SK-N-SH (cell line): Measurements from ENCODE around the gene VWA3B. TPM values are rescaled to one million over a fixed set of nuclear protein-coding genes. Genes with fewer than 3 reads are reported as not detected.
"Not testable (repeated sequence)": the region's sequence is repeated elsewhere in the genome, so short reads cannot be mapped to it uniquely, and the experiment has no call there.

Experiments used
- CTCF ChIA-PET: fragments of 300-600, 350-600 bp; formaldehyde crosslinking; extraction: SDS; loops from one replicate; lab custom pipeline; 2021; lab: Yijun Ruan, JAX
- POLR2A ChIA-PET: fragments of 350-600 bp; sonication (Branson Sonifier 250); formaldehyde crosslinking; extraction: SDS; loops from one replicate; lab custom pipeline; 2020; ENCODE audit warnings: antibody characterized with exemption, inconsistent platforms; lab: Yijun Ruan, JAX
- DNase-seq: peaks from one replicate; pipeline ENCODE4 v3.0.0; 2012
- H2AFZ ChIP-seq: fragments of 200-600 bp; sonication (generic); 2 replicates; pipeline ENCODE4 v1.8.1; 2016; ENCODE audit warnings: antibody characterized with exemption, mild to moderate bottlenecking, low read depth
- H3F3A ChIP-seq: fragments of 200-600 bp; sonication (generic); replicated peaks from 2 replicates; pipeline ENCODE3; 2016; ENCODE audit warnings: antibody characterized with exemption, mild to moderate bottlenecking; ENCODE audit not compliant: insufficient read depth
- H3K27ac ChIP-seq, 2 experiments: fragments of 200-500 bp in 1 of 2; fragments of 200-600 bp in 1 of 2; sonication (Bioruptor generic) in 1 of 2; sonication (generic), shearing (Covaris generic) in 1 of 2; 2 replicates each; pipeline versions ENCODE4 v1.5.1 to v1.6.1; 2014 to 2016; ENCODE audit warnings: low read depth in 2 of 2, inconsistent platforms in 1 of 2, low read length in 1 of 2, mild to moderate bottlenecking in 1 of 2, mixed read lengths in 1 of 2
- H3K27me3 ChIP-seq: fragments of 200-600 bp; sonication (generic), shearing (Covaris generic); 2 replicates; pipeline ENCODE4 v1.6.1; 2016; ENCODE audit warnings: mixed run types; ENCODE audit not compliant: insufficient read depth
- H3K36me3 ChIP-seq, 2 experiments: fragments of 200-500 bp in 1 of 2; fragments of 200-600 bp in 1 of 2; sonication (Bioruptor generic) in 1 of 2; sonication (generic) in 1 of 2; replicated peaks in 1 of 2; 2 replicates each; pipeline versions ENCODE3 to v1.5.1; 2014 to 2016; ENCODE audit warnings: low read length in 1 of 2, mild to moderate bottlenecking in 1 of 2; ENCODE audit not compliant: insufficient read depth in 2 of 2, control insufficient read depth in 1 of 2
- H3K4me1 ChIP-seq, 2 experiments: fragments of 200-500 bp in 1 of 2; fragments of 200-600 bp in 1 of 2; sonication (Bioruptor generic) in 1 of 2; sonication (generic), shearing (Covaris generic) in 1 of 2; 2 replicates each; pipeline versions ENCODE4 v1.5.1 to v1.6.1; 2014 to 2016; ENCODE audit warnings: low read depth in 1 of 2, low read length in 1 of 2, mixed run types in 1 of 2; ENCODE audit not compliant: insufficient read depth in 2 of 2, control insufficient read depth in 1 of 2
- H3K4me2 ChIP-seq: fragments of 200-600 bp; sonication (generic), shearing (Covaris generic); 2 replicates; pipeline ENCODE4 v1.6.1; 2017; ENCODE audit warnings: mixed run types
- H3K4me3 ChIP-seq, 2 experiments: fragments of 200-500 bp in 1 of 2; fragments of 200-600 bp in 1 of 2; sonication (Bioruptor generic) in 1 of 2; sonication (generic), shearing (Covaris generic) in 1 of 2; 2 replicates each; pipeline versions ENCODE4 v1.5.1 to v1.8.1; 2014 to 2016; ENCODE audit warnings: low read depth in 2 of 2, inconsistent platforms in 1 of 2, low read length in 1 of 2, mild to moderate bottlenecking in 1 of 2, mixed read lengths in 1 of 2, moderate library complexity in 1 of 2
- H3K79me2 ChIP-seq: fragments of 200-600 bp; sonication (generic); 2 replicates; pipeline ENCODE4 v1.8.1; 2017; ENCODE audit warnings: mild to moderate bottlenecking; ENCODE audit not compliant: insufficient read depth
- H3K9ac ChIP-seq: fragments of 200-600 bp; sonication (generic); 2 replicates; pipeline ENCODE4 v1.6.1; 2017; ENCODE audit warnings: mixed run types
- H3K9me2 ChIP-seq: fragments of 200-600 bp; sonication (generic); 2 replicates; pipeline ENCODE4 v1.6.1; 2017; ENCODE audit warnings: mixed run types
- H3K9me3 ChIP-seq: fragments of 200-600 bp; sonication (generic); 2 replicates; pipeline ENCODE4 v1.6.1; 2017; ENCODE audit warnings: mixed run types, mild to moderate bottlenecking, moderate library complexity
- H4K20me1 ChIP-seq: fragments of 200-600 bp; sonication (generic); 2 replicates; pipeline ENCODE4 v1.6.1; 2017; ENCODE audit warnings: mild to moderate bottlenecking, mixed run types; ENCODE audit not compliant: insufficient read depth
- CTCF ChIP-seq: fragments of 200-600 bp; sonication (generic); IDR thresholded peaks from 2 replicates; pipeline ENCODE4 v1.6.1; 2017; ENCODE audit warnings: antibody characterized with exemption, mild to moderate bottlenecking, moderate library complexity
- FOSL2 ChIP-seq: IDR thresholded peaks from 2 replicates; pipeline ENCODE4 v1.4.0; 2012; ENCODE audit warnings: low read depth, mild to moderate bottlenecking, moderate library complexity, borderline replicate concordance
- GATA2 ChIP-seq: sonication (generic); formaldehyde crosslinking; IDR thresholded peaks from 2 replicates; pipeline ENCODE4 v1.5.0; 2020; ENCODE audit warnings: mild to moderate bottlenecking, missing genetic modification reagents
- MEF2A ChIP-seq: IDR thresholded peaks from 2 replicates; pipeline ENCODE4 v1.4.0; 2012; ENCODE audit warnings: low read depth, borderline replicate concordance
- NFIC ChIP-seq: IDR thresholded peaks from 2 replicates; pipeline ENCODE4 v1.4.0; 2012; ENCODE audit warnings: borderline replicate concordance
- PBX3 ChIP-seq: IDR thresholded peaks from 2 replicates; pipeline ENCODE4; 2012
- RCOR1 ChIP-seq: fragments of 150-350 bp; IDR thresholded peaks from 2 replicates; pipeline ENCODE4 v1.6.1; 2017; ENCODE audit warnings: antibody characterized with exemption, low read length
- REST ChIP-seq: IDR thresholded peaks from 2 replicates; pipeline ENCODE4 v1.6.1; 2012; ENCODE audit warnings: mild to moderate bottlenecking, low read depth, low read length, moderate library complexity
- YY1 ChIP-seq: IDR thresholded peaks from 2 replicates; pipeline ENCODE4 v1.4.0; 2012; ENCODE audit warnings: low read depth, mild to moderate bottlenecking
- WGBS: methylation state at CpG from one replicate; pipeline ENCODE4 v1.1.6; 2017; ENCODE audit warnings: low lambda C conversion rate; 5-methylcytosine and 5-hydroxymethylcytosine counted together
- polyA plus RNA-seq, 3 experiments: library from polyadenylated mRNA; depleted of rRNA; stranded (reverse); fragments of >200 nt; gene quantifications; 2 replicates each; pipeline ENCODE4 v1.2.3, GENCODE V29; 2012

VWA3B gene
- polyA plus RNA-seq, 1 of the 3 experiments (the other 2 are of a cell fraction) = not detected

GRCh38 chr2:98300141-98300874 lies 213.3 kb downstream of the VWA3B start (continued):
- TF ChIP-seq MEF2A (no peak), PBX3 (no peak), CTCF (no peak), FOSL2 (no peak), NFIC (no peak), GATA2 (CRISPR knock-in tag) (no peak)

GRCh38 chr2:98301469-98301868 lies 214.5 kb downstream of the VWA3B start:
- H3K4me2 ChIP-seq = no peak overlapping the region
- no peak overlapping the region for H3K27ac ChIP-seq
- no peak overlapping the region for H3K4me3 ChIP-seq
- no peaks in the 10 kb centered on the region for H3F3A ChIP-seq
- H4K20me1 ChIP-seq = no peaks in the 10 kb centered on the region
- no peak overlapping the region for H3K9ac ChIP-seq
- POLR2A ChIA-PET = no interaction called here
- TF ChIP-seq REST (no peak), FOSL2 (no peak), RCOR1 (no peak), YY1 (no peak)
- no peak overlapping the region for H2AFZ ChIP-seq
- H3K27me3 ChIP-seq = no peaks in the 10 kb centered on the region
- H3K79me2 ChIP-seq = no peaks in the 10 kb centered on the region
- H3K9me2 ChIP-seq = no peaks in the 10 kb centered on the region
- DNase-seq = no peak
- H3K4me1 ChIP-seq = no peaks in the 10 kb centered on the region; a peak in 1 of 4 replicates
- CTCF ChIA-PET = no interaction called here
- 48% methylated on average over 5 of the region's 5 CpGs for WGBS
- no peaks in the 10 kb centered on the region for H3K9me3 ChIP-seq
- H3K36me3 ChIP-seq = no peaks in the 10 kb centered on the region

- H3K27ac ChIP-seq, H3K9ac ChIP-seq, H3K36me3 ChIP-seq, H3K4me2 ChIP-seq, H3K27me3 ChIP-seq, POLR2A ChIA-PET, H3K9me3 ChIP-seq, H3K4me1 ChIP-seq, H3K9me2 ChIP-seq, CTCF ChIA-PET, H3F3A ChIP-seq, H4K20me1 ChIP-seq, H3K79me2 ChIP-seq, DNase-seq, H2AFZ ChIP-seq, H3K4me3 ChIP-seq: not testable (repeated sequence)
- 66% methylated on average over 9 of the region's 9 CpGs for WGBS
Observed at GRCh38 chr2:98307131-98307696, 220.2 kb downstream of the VWA3B start.
